Hepatocyte (in vitro differentiated cells): ENCODE results near the gene MED29. TPM values are rescaled to one million over a fixed set of nuclear protein-coding genes. Genes with fewer than 3 reads are reported as not detected.

Source experiments
- DNase-seq: peaks from one replicate; pipeline ENCODE4 v3.0.0-alpha.2; 2016; ENCODE audit warnings: low spot score
- H2AFZ ChIP-seq: fragments of 200-600 bp; sonication (generic); 2 replicates; pipeline ENCODE4 v1.6.0; 2016; ENCODE audit warnings: antibody characterized with exemption, mild to moderate bottlenecking
- H3K27ac ChIP-seq: fragments of 200-600 bp; sonication (generic); 2 replicates; pipeline ENCODE4 v1.5.1; 2016; ENCODE audit warnings: mild to moderate bottlenecking
- H3K27me3 ChIP-seq: fragments of 200-600 bp; sonication (generic); 2 replicates; pipeline ENCODE4 v1.6.1; 2016
- H3K36me3 ChIP-seq: fragments of 200-600 bp; sonication (generic); replicated peaks from 2 replicates; pipeline ENCODE4 v1.5.1; 2016; ENCODE audit warnings: low read depth; ENCODE audit not compliant: insufficient read depth
- H3K4me1 ChIP-seq: fragments of 200-600 bp; sonication (generic); 2 replicates; pipeline ENCODE4 v1.5.1; 2016; ENCODE audit warnings: mild to moderate bottlenecking, moderate library complexity; ENCODE audit not compliant: insufficient read depth
- H3K4me2 ChIP-seq: fragments of 200-600 bp; sonication (generic); 2 replicates; pipeline ENCODE4 v1.6.0; 2016
- H3K4me3 ChIP-seq: fragments of 200-600 bp; sonication (generic); 2 replicates; pipeline ENCODE4 v1.5.1; 2016; ENCODE audit warnings: mild to moderate bottlenecking
- H3K79me2 ChIP-seq: fragments of 200-600 bp; sonication (generic); 2 replicates; pipeline ENCODE4 v1.6.0; 2017; ENCODE audit warnings: mild to moderate bottlenecking
- H3K9me2 ChIP-seq: fragments of 200-600 bp; sonication (generic); replicated peaks from 2 replicates; pipeline ENCODE4 v1.6.0; 2017; ENCODE audit warnings: mild to moderate bottlenecking; ENCODE audit not compliant: insufficient read depth
- H3K9me3 ChIP-seq: fragments of 200-600 bp; sonication (generic); 2 replicates; pipeline ENCODE4 v1.5.1; 2016; ENCODE audit warnings: low read depth, mild to moderate bottlenecking
- H4K20me1 ChIP-seq: fragments of 200-600 bp; sonication (generic); 2 replicates; pipeline ENCODE4 v1.6.0; 2016; ENCODE audit warnings: mild to moderate bottlenecking; ENCODE audit not compliant: insufficient read depth, poor library complexity, severe bottlenecking
- EZH2 ChIP-seq: fragments of 200-600 bp; sonication (generic); IDR thresholded peaks from 2 replicates; pipeline ENCODE4 v1.6.1; 2016; ENCODE audit warnings: antibody characterized with exemption, mild to moderate bottlenecking, borderline replicate concordance
- EZH2phosphoT487 ChIP-seq: fragments of 200-600 bp; sonication (generic); IDR thresholded peaks from one replicate; pipeline ENCODE4 v1.6.1; 2018; ENCODE audit warnings: antibody characterized with exemption, mild to moderate bottlenecking, low read depth, moderate library complexity; ENCODE audit not compliant: unreplicated experiment, severe bottlenecking
- WGBS: methylation state at CpG from one replicate; pipeline ENCODE4 v1.1.6; 2016; ENCODE audit warnings: low lambda C conversion rate; ENCODE audit errors: missing lambda C conversion rate; 5-methylcytosine and 5-hydroxymethylcytosine counted together
- polyA plus RNA-seq: library from polyadenylated mRNA; unstranded; fragments of >200 nt; fragmentation: Nextera tagmentation; extraction: Ambion mirVana; gene quantifications from 2 replicates; pipeline ENCODE4 v1.2.1, GENCODE V29; 2016
- total RNA-seq: library from RNA; depleted of rRNA; stranded (reverse); fragments of >200 nt; gene quantifications from 2 replicates; pipeline ENCODE4 v1.2.3, GENCODE V29; 2014
- TF ChIP-seq, protein P1 (sequence below): fragments of 200-600 bp; sonication (generic); IDR thresholded peaks from 2 replicates; pipeline ENCODE4 v1.5.1; 2016; ENCODE audit warnings: antibody characterized with exemption, mild to moderate bottlenecking; ENCODE audit not compliant: poor library complexity

The MED29 gene
- total and polyA plus RNA-seq, 2 experiments from 2014 or later, result 18.9 to 38.6 TPM

DNA sequence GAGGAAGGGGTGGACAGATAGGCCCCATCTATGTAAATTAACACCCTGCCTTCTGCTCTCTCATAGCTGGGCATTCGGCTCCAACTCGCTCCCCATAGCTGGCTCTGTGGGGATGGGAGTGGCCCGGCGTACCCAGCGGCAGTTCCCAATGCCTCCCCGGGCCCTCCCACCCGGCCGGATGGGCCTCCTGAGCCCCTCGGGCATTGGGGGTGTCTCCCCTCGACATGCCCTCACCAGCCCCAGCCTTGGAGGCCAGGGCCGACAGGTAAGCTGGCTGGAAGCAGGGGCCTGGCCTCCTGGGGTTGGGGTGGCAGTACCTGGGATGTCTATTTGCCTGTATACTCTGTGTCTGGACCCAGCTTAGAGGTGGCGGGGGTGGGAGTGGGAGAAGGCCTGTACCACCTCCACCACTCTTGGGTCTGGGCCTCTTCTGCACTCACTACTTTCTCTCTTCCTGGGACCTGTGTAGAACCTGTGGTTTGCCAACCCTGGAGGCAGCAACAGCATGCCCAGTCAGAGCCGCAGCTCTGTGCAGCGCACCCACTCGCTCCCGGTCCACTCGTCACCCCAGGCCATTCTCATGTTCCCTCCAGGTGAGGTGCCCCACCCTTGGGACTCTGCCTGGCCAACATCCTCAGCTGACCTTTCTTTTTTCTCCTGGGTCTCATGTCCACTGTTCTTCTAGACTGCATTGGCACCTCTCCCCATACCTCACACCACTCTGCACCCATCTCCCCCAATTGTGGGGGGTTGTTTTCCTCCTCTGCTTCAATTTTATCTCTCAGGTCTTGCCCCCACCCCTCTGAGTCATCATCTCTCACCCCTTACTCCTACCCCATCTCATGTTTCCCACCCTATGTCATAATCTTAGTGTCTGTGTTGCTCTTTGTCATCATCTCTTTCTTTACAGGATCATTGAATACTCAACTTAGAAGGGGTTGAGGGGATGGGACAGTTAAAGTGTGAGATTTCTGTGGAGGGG is 10.4 kb upstream of the MED29 start:
- WGBS, result 96% methylated on average over 13 of the region's 17 CpGs
- Histone ChIP-seq H3K27me3 (no peaks in the 10 kb centered on the region), H2AFZ (no peak overlapping the region), H3K4me2 (no peak overlapping the region), H3K36me3 (no peaks in the 10 kb centered on the region), H3K9me2 (no peaks in the 10 kb centered on the region), H4K20me1 (no peaks in the 10 kb centered on the region), H3K9me3 (no peaks in the 10 kb centered on the region), H3K4me3 (no peak overlapping the region), H3K4me1 (no peaks in the 10 kb centered on the region), H3K27ac (no peak overlapping the region), H3K79me2 (no peaks in the 10 kb centered on the region)
- TF ChIP-seq EZH2phosphoT487, result no peak
- TF ChIP-seq, protein P1, sequence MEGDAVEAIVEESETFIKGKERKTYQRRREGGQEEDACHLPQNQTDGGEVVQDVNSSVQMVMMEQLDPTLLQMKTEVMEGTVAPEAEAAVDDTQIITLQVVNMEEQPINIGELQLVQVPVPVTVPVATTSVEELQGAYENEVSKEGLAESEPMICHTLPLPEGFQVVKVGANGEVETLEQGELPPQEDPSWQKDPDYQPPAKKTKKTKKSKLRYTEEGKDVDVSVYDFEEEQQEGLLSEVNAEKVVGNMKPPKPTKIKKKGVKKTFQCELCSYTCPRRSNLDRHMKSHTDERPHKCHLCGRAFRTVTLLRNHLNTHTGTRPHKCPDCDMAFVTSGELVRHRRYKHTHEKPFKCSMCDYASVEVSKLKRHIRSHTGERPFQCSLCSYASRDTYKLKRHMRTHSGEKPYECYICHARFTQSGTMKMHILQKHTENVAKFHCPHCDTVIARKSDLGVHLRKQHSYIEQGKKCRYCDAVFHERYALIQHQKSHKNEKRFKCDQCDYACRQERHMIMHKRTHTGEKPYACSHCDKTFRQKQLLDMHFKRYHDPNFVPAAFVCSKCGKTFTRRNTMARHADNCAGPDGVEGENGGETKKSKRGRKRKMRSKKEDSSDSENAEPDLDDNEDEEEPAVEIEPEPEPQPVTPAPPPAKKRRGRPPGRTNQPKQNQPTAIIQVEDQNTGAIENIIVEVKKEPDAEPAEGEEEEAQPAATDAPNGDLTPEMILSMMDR, result no peak
- TF ChIP-seq EZH2, result no peak
- DNase-seq, result no peak

DNA sequence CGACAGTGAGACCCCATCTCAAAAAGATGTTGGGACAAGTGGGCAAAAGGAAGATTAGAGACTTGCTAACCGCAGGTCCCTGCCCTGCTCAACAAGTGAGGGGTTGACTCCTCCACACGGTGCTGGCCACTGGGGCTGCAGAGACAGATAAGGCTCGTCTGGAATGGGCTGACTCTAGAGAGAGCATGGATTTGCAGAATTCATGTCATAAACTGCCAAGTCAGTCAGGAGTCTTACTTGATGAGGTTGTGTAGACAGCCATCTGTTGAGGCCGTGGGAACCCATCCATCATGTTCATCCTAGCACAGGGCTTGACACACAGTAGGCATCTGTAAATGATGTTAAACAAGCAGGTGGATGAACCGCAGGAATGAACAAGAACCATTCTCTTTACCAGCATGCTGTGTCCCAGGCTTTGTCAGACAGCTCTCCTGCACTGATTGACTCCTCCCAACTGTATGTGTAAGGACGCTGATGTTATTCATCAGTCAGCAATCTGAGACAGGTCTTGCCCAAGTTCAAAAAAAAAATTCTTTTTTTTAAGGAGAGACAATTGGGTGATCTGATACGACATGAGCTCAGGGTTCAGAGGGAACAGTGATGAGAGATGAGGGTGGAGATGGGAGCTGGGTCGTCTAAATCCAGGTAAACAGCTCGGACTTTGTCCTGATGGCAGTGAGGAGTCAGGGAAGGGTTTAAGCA is 9.1 kb upstream of the MED29 start:
- no peak for DNase-seq
- H3K4me3 ChIP-seq, result no peak overlapping the region
- no peaks in the 10 kb centered on the region for H3K9me3 ChIP-seq
- H2AFZ ChIP-seq, result no peak overlapping the region
- no peak overlapping the region for H3K27ac ChIP-seq
- H3K36me3 ChIP-seq, result no peaks in the 10 kb centered on the region
- no peaks in the 10 kb centered on the region for H3K9me2 ChIP-seq
- H3K4me2 ChIP-seq, result no peak overlapping the region
- TF ChIP-seq, protein P1, result no peak
- TF ChIP-seq EZH2phosphoT487, result no peak
- TF ChIP-seq EZH2, result no peak
- no peaks in the 10 kb centered on the region for H4K20me1 ChIP-seq
- H3K27me3 ChIP-seq, result no peaks in the 10 kb centered on the region
- WGBS, result 84% methylated on average over 10 of the region's 10 CpGs
- no peaks in the 10 kb centered on the region for H3K79me2 ChIP-seq
- H3K4me1 ChIP-seq, result no peaks in the 10 kb centered on the region

DNA sequence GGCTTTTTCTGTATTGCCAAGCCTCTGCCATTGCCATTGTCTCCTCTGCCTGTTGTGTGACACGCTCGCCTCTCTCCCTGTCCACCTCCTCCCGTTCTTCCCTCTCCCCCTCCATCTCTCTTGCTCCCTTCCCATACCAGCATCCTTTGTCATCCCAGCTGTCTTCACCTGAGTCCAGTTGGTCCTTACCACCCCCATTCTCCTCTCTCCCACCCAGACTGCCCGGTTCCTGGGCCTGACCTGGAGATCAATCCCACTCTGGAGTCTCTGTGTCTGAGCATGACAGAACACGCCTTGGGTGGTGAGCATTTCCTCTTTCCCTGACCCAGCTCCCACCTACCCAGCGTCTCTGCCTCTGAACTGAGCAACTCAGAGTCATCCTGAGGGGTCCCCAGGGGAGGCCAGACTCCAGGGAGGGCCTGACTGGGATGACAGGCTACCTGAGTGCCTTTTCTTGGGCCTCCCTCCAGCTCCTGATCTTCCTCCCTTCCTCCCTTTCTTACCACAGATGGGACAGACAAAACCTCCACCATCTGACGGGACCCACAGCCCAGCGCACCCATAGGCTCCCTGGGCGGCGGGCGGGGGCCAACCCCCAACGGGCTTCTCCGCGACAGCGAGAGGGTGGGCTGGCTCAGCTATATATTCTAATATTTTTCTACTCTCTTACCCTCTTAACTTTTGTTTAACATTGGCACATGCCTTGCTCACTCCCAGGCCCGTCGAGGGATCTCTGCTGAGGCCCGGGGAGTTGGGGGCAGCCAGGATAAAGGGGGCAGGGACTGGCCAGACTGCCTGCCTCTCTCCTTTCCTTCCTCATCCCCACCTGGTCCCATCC is 8.0 kb upstream of the MED29 start:
- no peaks in the 10 kb centered on the region for H3K9me2 ChIP-seq
- H3K36me3 ChIP-seq, result no peaks in the 10 kb centered on the region
- H3K4me1 ChIP-seq, result no peaks in the 10 kb centered on the region
- no peak overlapping the region for H3K27ac ChIP-seq
- no peaks in the 10 kb centered on the region for H3K27me3 ChIP-seq
- H4K20me1 ChIP-seq, result no peaks in the 10 kb centered on the region
- no peaks in the 10 kb centered on the region for H3K79me2 ChIP-seq
- H3K4me3 ChIP-seq, result no peak overlapping the region
- WGBS, result 96% methylated on average over 16 of the region's 18 CpGs
- DNase-seq, result no peak
- no peak for TF ChIP-seq EZH2phosphoT487
- TF ChIP-seq, protein P1, result no peak
- TF ChIP-seq EZH2, result no peak
- no peak overlapping the region for H2AFZ ChIP-seq
- no peak overlapping the region for H3K4me2 ChIP-seq
- H3K9me3 ChIP-seq, result no peaks in the 10 kb centered on the region
